HG03108 (cell line): Measurements from ENCODE around the gene MOCS2.

ENCODE experiments used
- ATAC-seq: cut with Tn5 transposase; IDR thresholded peaks from one replicate; pipeline ENCODE4 v1.9.1; 2021; ENCODE audit warnings: moderate library complexity; ENCODE audit not compliant: unreplicated experiment

The MOCS2 gene

GRCh38 chr5:53095931-53096525, 13.5 kb downstream of the MOCS2 start:
- ATAC-seq: peak; percentile 49

- ATAC-seq: no peak
Measured at GRCh38 chr5:53095217-53095616, 14.3 kb downstream of the MOCS2 start.

DNA sequence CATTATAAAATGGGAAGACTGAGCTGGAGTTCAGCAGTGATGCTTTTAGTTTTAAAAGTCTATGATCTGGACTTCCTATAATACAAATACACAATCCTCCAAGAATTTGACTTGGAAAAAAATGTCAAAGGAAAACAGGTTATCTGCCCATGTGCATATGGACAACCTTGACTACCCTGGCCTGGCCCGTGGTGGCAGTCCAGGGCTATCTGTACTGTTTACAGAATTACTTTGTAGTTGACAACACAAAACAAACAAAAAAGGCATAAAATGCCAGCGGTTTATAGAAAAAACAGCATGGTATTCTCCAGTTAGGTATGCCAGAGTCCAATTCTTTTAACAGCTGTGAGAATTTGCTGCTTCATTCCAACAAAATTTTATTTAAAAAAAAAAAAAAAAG, 17.3 kb downstream of the MOCS2 start:
- no peak for ATAC-seq

GRCh38 chr5:53091289-53091688, 18.3 kb downstream of the MOCS2 start:
- ATAC-seq: no peak

DNA sequence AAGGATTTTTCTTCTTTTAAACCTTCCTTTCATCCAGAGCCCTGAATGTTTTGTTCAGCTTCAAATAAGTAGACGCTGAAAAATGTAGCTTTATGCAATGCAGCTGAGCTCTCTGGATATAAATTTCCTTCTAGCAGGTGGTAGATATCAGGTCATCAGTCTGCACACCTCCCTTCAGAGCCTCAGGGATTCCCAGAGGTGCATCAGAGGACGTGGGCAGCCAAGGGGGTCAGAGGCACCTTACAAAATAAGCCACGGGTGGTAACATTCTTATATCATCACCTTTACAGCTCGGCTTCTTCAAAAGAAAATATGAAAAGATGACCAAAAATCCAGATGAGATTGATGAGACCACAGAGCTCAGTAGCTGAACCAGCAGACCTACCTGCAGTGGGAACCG, 19.3 kb downstream of the MOCS2 start:
- ATAC-seq: no peak

- ATAC-seq: no peak
Measured at GRCh38 chr5:53089481-53089991, 20.0 kb downstream of the MOCS2 start.

DNA sequence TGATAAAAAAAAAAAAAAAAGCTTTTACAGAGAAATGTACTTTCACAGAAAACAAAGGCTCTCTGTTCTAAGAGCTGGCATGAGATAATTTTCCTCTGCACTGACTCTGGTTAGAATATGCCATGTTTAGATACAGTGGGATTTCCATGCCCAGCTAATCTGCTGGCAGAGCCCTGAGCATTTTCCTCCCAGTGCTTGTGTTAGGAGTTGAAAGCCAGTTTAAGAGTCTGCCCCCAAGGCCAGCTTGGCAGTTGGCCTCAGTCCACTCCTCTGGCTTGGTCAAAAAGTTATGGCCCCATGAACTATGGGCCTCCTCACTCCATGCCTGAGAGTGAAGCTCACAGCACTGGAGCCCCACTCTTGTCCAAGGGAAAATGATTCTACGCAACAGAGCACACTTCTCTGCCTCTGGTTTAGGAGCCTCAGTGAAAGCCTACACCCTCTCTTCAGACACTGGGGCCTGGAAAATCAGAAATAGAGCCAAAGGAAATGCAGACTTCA, 21.9 kb downstream of the MOCS2 start:
- no peak for ATAC-seq

DNA sequence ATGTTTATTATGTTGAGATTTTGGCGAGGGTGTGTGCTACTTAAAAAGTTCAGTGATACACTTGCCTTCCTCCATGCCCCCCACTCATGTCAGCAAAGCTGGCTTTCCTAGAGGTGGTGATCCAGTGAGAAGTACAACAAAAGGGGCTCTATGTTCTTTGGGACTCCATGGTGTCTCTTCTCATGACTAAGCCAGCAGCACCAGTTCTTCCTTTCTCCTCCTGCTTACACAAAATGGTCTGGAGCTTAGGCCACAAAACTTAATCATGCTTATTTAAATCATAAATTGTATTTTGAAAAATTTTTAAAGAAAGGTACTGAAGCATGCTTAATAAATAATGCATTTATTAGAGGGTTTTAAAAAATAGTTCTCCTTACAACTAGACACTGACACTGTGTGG, 22.4 kb downstream of the MOCS2 start:
- ATAC-seq: no peak

GRCh38 chr5:53084546-53085255, 24.9 kb downstream of the MOCS2 start:
- ATAC-seq: no peak

DNA sequence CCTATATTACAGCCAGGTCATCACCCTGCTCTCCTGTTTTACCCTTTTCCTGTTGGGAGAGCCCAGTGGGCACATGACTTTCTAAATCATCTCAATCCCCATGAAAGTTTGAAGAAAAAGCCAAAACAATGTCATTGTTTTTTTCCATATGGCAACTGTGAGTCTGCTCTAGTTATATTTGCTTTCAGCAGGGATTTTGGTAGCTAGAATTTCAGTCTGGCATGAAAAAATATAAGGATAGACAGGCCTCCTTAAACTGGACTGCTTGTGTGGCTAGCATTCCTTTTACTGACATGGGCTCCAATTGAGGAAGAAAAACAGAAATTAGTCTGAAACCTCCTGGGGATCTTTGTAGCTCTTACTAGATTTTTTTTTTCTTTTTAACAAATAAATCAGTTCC, 25.6 kb downstream of the MOCS2 start:
- ATAC-seq: no peak

DNA sequence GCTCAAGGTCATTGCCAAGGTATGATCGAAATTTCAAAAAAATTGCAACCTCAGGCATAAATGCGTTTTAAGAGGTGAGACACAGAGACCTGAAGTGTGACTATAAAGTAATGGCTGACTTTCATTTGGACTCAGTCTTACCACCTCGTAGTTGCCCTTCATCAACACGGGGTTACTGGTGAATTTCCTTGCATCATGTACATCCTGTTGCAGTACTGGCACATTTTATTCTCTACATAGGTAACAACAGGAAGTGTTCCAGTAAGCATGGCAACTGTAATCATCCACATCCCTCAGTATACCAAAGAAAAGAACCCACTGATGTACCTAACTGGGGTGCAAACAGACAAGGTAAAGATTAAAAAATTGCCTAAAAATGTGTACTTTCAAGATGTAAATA, 29.3 kb downstream of the MOCS2 start:
- ATAC-seq: no peak

DNA sequence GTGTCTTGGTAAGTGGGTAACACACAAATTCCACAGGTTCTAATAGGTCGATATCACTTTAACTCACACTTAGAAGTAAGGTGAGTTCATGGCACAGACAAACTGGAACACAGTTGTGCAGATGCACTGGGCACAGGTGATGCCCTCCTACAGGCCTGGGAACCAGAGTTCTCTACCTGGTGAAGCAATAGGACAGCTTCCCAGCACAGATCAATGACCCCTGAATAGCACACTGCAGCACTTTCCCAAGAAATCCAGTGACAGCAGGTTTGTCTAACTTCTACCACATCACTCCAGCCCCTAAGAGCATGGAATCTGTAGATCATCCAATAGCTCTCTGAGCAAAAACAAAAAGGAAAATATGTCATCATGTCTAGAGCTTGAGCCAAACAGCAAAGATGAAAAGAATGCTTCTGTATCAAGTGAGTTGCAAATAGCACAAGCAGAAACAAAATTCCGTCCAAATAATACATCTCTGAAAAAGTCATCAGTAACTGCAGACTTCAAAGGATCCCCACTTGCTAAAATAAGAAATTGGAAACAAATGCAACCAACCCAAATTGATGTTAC, 33.5 kb downstream of the MOCS2 start:
- ATAC-seq: no peak

DNA sequence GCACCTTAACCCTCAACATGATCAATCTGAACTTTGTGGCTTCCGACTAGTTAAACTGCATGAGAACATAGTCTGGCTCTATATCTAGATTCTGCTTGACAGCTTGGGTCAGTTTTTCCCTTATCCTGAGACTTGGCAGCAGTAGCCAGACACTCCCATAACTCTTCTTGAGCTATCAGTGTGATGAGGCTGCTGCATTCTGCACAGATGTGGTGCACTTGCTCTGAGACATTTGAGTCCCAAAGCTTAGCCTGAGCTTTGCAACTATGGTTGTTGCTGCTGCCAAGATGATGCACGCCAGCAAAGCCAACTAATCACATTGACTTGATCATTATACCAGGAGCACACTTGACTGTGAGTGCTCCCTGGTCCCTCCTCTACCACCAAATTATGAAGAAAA, 36.2 kb downstream of the MOCS2 start:
- ATAC-seq: no peak

GRCh38 chr5:53071738-53072137, 37.8 kb downstream of the MOCS2 start:
- ATAC-seq: no peak

DNA sequence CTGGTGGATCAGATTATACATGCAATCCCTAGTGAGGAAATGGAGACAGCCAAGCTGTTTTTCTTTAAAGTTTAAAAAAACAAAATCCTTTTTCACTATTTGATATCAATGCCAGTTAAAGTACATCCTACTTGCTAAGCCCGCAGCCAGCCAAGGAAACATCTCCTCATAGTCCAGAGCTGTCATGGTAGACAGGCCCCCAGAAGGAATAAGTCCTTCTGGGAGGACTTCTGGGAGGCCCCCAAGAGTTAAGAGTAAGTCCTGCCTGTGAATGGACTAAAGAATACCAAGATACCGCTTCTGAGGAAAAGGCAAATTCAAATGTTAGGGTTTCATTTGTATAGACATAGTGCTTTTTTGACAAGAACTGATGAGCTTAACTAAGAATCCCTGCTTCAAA, 38.3 kb downstream of the MOCS2 start:
- no peak for ATAC-seq

- no peak for ATAC-seq
Measured at GRCh38 chr5:53069626-53070025, 39.9 kb downstream of the MOCS2 start.

GRCh38 chr5:53068291-53068836, 41.2 kb downstream of the MOCS2 start:
- ATAC-seq: no peak

- no peak for ATAC-seq
Measured at GRCh38 chr5:53067641-53068040, 41.9 kb downstream of the MOCS2 start.

DNA sequence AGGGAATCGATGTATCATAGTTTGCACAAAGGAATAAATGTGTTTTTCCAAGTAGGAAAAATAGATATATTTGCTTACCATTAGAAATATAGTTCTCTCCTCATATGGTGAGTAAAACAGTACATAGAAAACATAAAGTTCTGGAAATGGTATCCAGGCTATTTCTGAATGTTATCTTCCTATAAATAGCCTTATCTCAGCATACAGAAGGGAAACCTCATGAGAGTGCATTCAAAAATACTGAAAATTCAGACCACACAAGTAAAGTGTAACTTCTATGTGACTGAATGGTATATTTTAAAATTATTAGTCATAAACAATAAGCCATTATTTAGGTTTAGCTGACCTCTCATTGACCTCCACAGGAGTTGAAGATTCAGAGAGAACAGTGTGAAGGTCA, 43.5 kb downstream of the MOCS2 start:
- no peak for ATAC-seq

DNA sequence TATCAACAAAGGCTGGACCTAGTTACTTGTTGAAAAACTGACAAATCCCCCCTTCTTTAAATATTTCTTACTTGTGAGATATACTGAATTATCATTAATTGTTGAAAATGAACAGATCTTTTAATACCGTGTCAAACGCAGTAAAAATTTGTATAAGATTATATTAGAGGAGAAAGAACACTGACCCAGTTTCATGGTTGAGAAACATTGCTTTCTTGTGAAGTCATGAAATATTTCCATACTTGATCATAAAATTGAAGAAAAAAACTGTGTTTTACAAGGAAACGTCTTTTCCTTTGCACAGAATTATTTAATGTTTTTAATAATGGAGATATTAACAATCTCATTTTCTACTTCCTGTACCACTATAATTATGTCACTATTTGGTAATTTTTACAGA, 45.8 kb downstream of the MOCS2 start:
- ATAC-seq: no peak

- no peak for ATAC-seq
Measured at GRCh38 chr5:53063176-53063575, 46.4 kb downstream of the MOCS2 start.

DNA sequence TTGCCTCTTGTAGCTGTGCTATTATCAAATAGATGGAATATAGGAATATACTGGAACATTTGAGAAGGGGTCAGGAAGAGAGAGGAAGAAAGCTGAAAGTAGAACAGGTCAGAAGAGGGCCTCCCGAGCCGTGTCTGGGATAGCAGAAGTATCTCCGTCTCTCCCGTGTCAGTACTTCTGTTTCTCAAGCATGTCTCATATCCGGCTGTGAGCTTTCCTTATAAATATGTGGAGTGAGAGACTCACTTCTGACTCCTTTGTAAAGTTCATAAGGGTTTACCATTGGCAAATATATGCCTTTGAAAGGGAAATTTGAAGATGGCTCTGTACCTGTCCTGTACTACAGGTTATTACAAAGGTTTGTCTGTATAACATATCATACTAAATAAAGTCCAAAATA, 50.3 kb downstream of the MOCS2 start:
- no peak for ATAC-seq
